Heart left ventricle (tissue), 13 donors: ENCODE measurements around the gene HOXC10.

ENCODE experiments used
- POLR2A ChIP-seq, 2 donors: fragments of 450-650 bp; IDR thresholded peaks; one replicate each; pipeline ENCODE4 v1.6.1; 2017; ENCODE audit warnings: antibody characterized with exemption in 2 of 2, mild to moderate bottlenecking in 2 of 2, moderate library complexity in 2 of 2
- TF ChIP-seq, protein P1 (sequence below), 12 donors: fragments of 200-600 bp; sonication (generic) in 4 of 12; IDR thresholded peaks; one replicate each; pipeline versions ENCODE4 v1.5.0 to v1.8.0; 2018 to 2022; ENCODE audit warnings: antibody characterized with exemption in 12 of 12, mild to moderate bottlenecking in 5 of 12
- donor health status: ischemic (EF 13 %, LVEDD 7.1; RV severe dilation, severe dysfunction).
- donor health status: DM: no; HTN: yes; CAD: no.
- donor health status: DM: no; HTN: no; CAD: no.
- donor health status: ischemic (EF 25% LVEDD 6.9; RV normal size, moderate dysfunction).
- donor health status: ischemic (EF 25% LVEDD 5.7; RV mildly dilated, moderate dysfunction).
- donor health status: ischemic (EF 35%, LVEDD 5.7; RV mildly dilated, moderate dysfunction).
- donor health status: nonischemic (EF 11% LVEDD 7.7; RV severe dilation, severe dysfunction).
- donor health status: DM: yes; HTN: yes; CAD: no.
- donor health status: PGD.
- donor health status: ischemic (EF 29% LVEDD 5.4; RV normal size, mild dysfunction).
- donor health status: nonischemic (EF 23%, LVEDD 6.1; RV moderate dilation, normal function).

- TF ChIP-seq, protein P1, sequence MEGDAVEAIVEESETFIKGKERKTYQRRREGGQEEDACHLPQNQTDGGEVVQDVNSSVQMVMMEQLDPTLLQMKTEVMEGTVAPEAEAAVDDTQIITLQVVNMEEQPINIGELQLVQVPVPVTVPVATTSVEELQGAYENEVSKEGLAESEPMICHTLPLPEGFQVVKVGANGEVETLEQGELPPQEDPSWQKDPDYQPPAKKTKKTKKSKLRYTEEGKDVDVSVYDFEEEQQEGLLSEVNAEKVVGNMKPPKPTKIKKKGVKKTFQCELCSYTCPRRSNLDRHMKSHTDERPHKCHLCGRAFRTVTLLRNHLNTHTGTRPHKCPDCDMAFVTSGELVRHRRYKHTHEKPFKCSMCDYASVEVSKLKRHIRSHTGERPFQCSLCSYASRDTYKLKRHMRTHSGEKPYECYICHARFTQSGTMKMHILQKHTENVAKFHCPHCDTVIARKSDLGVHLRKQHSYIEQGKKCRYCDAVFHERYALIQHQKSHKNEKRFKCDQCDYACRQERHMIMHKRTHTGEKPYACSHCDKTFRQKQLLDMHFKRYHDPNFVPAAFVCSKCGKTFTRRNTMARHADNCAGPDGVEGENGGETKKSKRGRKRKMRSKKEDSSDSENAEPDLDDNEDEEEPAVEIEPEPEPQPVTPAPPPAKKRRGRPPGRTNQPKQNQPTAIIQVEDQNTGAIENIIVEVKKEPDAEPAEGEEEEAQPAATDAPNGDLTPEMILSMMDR (IDR thresholded peaks at IDR 0.05), result no peak
- no peak for TF ChIP-seq POLR2A (IDR thresholded peaks at IDR 0.05)
Observed at GRCh38 chr12:53998110-53998899, 13.4 kb downstream of the HOXC10 start.
